ENCODE results near the gene ZNF431. TPM values are rescaled to one million over a fixed set of nuclear protein-coding genes. Genes with fewer than 3 reads are reported as not detected.

The ZNF431 gene
- total and polyA plus RNA-seq, 9 of the 15 experiments (the other 6 are each of a cell fraction or from before 2014, with no cell fraction given), result 3.3 to 24.8 (median 13.5) TPM

GRCh38 chr19:21210037-21210621, 68.3 kb downstream of the ZNF431 start (continued):
- no peak for TF ChIP-seq ZNF445 (CRISPR knock-in tag; IDR thresholded peaks at IDR 0.05; ENCODE audit: low read depth)
- no peak for TF ChIP-seq FOXJ3 (CRISPR knock-in tag; IDR thresholded peaks at IDR 0.05)
- no peak for TF ChIP-seq DACH1 (IDR thresholded peaks at IDR 0.05; ENCODE audit: partially characterized antibody)

GRCh38 chr19:21221693-21222092, 79.9 kb downstream of the ZNF431 start:
- H3K4me2 ChIP-seq (ENCODE audit: insufficient read depth, low read length), result no peak overlapping the region
- H3K79me2 ChIP-seq (ENCODE audit: control insufficient read depth, insufficient read depth, low read length), result no peaks in the 10 kb centered on the region
- intact Hi-C loops (cut with micrococcal nuclease) (no loop called here), in situ Hi-C loops (cut with MboI) (loop anchor here (25.0 kb wide), 1 partner anchor 666 kb away; no protein-coding TSS in a partner anchor)
- no peak for ATAC-seq
- H3K9ac ChIP-seq (ENCODE audit: insufficient read depth in 1 of 2, low read depth in 2 of 2, low read length in 2 of 2), result no peak overlapping the region
- no peak overlapping the region for H3K4me3 ChIP-seq
- H3K4me1 ChIP-seq (replicated peaks in 1 of 2; ENCODE audit: control insufficient read depth in 2 of 2, insufficient read depth in 2 of 2, low read length in 2 of 2), result no peaks in the 10 kb centered on the region
- H2AFZ ChIP-seq (ENCODE audit: low read depth, low read length), result no peak overlapping the region
- H4K20me1 ChIP-seq (replicated peaks; ENCODE audit: control insufficient read depth, insufficient read depth, low read length), result no peaks in the 10 kb centered on the region
- ChIA-PET POLR2A (no interaction called here), CTCF (ENCODE audit: low intra/inter-chr PET ratio) (no interaction called here)
- H3K9me1 ChIP-seq (ENCODE audit: control insufficient read depth, insufficient read depth, low read length), result no peaks in the 10 kb centered on the region
- H3K27me3 ChIP-seq (ENCODE audit: control insufficient read depth in 2 of 2, insufficient read depth in 2 of 2, low read length in 2 of 2), result no peaks in the 10 kb centered on the region
- no peaks in the 10 kb centered on the region for H3K36me3 ChIP-seq (ENCODE audit: control insufficient read depth, insufficient read depth, low read length)
- H3K27ac ChIP-seq (ENCODE audit: extremely low read depth, low read depth, low read length), result no peak overlapping the region
- DNase-seq (ENCODE audit: extremely low read depth in 1 of 4, low spot score in 3 of 4), result no peak
- TF ChIP-seq FOXP4 (CRISPR knock-in tag; IDR thresholded peaks at IDR 0.05; ENCODE audit: borderline replicate concordance), result no peak
- no peak for TF ChIP-seq POLR2AphosphoS2 (IDR thresholded peaks at IDR 0.05; ENCODE audit: low read length)
- no peak for TF ChIP-seq CHCHD3 (CRISPR knock-in tag; IDR thresholded peaks at IDR 0.05)
- TF ChIP-seq ELF4 (CRISPR knock-in tag; IDR thresholded peaks at IDR 0.05), result no peak
- TF ChIP-seq ZNF766 (CRISPR knock-in tag; conservative IDR thresholded peaks at IDR 0.05), result no peak
- TF ChIP-seq TCFL5 (CRISPR knock-in tag; conservative IDR thresholded peaks at IDR 0.05), result no peak
- TF ChIP-seq POLR2AphosphoS5 (IDR thresholded peaks at IDR 0.05; ENCODE audit: control insufficient read depth, insufficient read depth, low read depth, low read length), result no peak
- no peak for TF ChIP-seq POLR2G (IDR thresholded peaks at IDR 0.05; ENCODE audit: low read depth, low read length)
- TF ChIP-seq CEBPB (tag; IDR thresholded peaks at IDR 0.05), result no peak
- no peak for TF ChIP-seq POLR3G (IDR thresholded peaks at IDR 0.05; ENCODE audit: extremely low read depth, insufficient read length, insufficient replicate concordance)
- no peak for TF ChIP-seq ZKSCAN8 (CRISPR knock-in tag; IDR thresholded peaks at IDR 0.05)
- TF ChIP-seq NR0B1 (IDR thresholded peaks at IDR 0.05; ENCODE audit: partially characterized antibody), result no peak
- no peak for TF ChIP-seq KAT8 (IDR thresholded peaks at IDR 0.05; ENCODE audit: low read depth)
- no TSS peak for BruUV-seq (replicated peaks)
- FAIRE-seq, result no peak
- H3K9me3 ChIP-seq (replicated peaks; ENCODE audit: control insufficient read depth, insufficient read depth, low read depth, low read length), result no peaks in the 10 kb centered on the region
